ENCODE results near the gene ITGB3BP.

- TF ChIP-seq CTCF (IDR thresholded peaks at IDR 0.05) (no peak), POLR2AphosphoS5 (IDR thresholded peaks at IDR 0.05) (no peak)
Observed at GRCh38 chr1:63548877-63549276, 25.9 kb upstream of the ITGB3BP start.

All from sigmoid colon (tissue), 4 donors.